DND-41 (cell line): ENCODE measurements around the gene PLD3.
"Not testable (repeated sequence)": the region's sequence is repeated elsewhere in the genome, so short reads cannot be mapped to it uniquely, and the experiment has no call there.

Experiments
- ATAC-seq: fragments of 200-7000 bp; cut with Tn5 transposase; 3 replicates; pipeline ENCODE4 v1.9.1; 2021; ENCODE audit warnings: low read depth; ENCODE audit not compliant: insufficient read depth
- DNase-seq: peaks from one replicate; pipeline ENCODE4 v3.0.0-alpha.2; 2020
- H2AFZ ChIP-seq: 2 replicates; pipeline ENCODE4 v1.6.0; 2012; ENCODE audit warnings: low read depth, low read length
- H3K27ac ChIP-seq: 2 replicates; pipeline ENCODE4 v1.5.1; 2012; ENCODE audit warnings: low read length, inconsistent platforms
- H3K27me3 ChIP-seq: fragments of 200-600 bp; sonication (generic); 2 replicates; pipeline ENCODE4 v1.6.0; 2012; ENCODE audit warnings: low read length, mild to moderate bottlenecking, inconsistent platforms; ENCODE audit not compliant: insufficient read depth, poor library complexity
- H3K36me3 ChIP-seq: 2 replicates; pipeline ENCODE4 v1.5.1; 2012; ENCODE audit warnings: low read length, inconsistent platforms; ENCODE audit not compliant: insufficient read depth
- H3K4me1 ChIP-seq: 2 replicates; pipeline ENCODE4 v1.5.1; 2012; ENCODE audit warnings: mild to moderate bottlenecking, low read length; ENCODE audit not compliant: insufficient read depth
- H3K4me2 ChIP-seq: 2 replicates; pipeline ENCODE4 v1.6.0; 2012; ENCODE audit warnings: mild to moderate bottlenecking, moderate library complexity, low read length, inconsistent platforms; ENCODE audit not compliant: insufficient read depth
- H3K4me3 ChIP-seq, 2 experiments: fragments of 200-600 bp in 1 of 2; shearing (Covaris generic) in 1 of 2; 2 replicates each; pipeline ENCODE4 v1.5.1; 2012 to 2016; ENCODE audit warnings: inconsistent platforms in 2 of 2, low read length in 2 of 2, mild to moderate bottlenecking in 2 of 2, low read depth in 1 of 2, moderate library complexity in 1 of 2
- H3K79me2 ChIP-seq: 2 replicates; pipeline ENCODE4 v1.6.0; 2012; ENCODE audit warnings: low read length, inconsistent platforms; ENCODE audit not compliant: insufficient read depth
- H3K9ac ChIP-seq: 2 replicates; pipeline ENCODE4 v1.6.0; 2012; ENCODE audit warnings: low read depth, mild to moderate bottlenecking, inconsistent platforms, low read length, moderate library complexity
- H3K9me3 ChIP-seq: 2 replicates; pipeline ENCODE4 v1.5.1; 2012; ENCODE audit warnings: low read length, moderate library complexity, mild to moderate bottlenecking, inconsistent platforms; ENCODE audit not compliant: insufficient read depth, severe bottlenecking
- H4K20me1 ChIP-seq: 2 replicates; pipeline ENCODE4 v1.6.0; 2012; ENCODE audit warnings: low read length; ENCODE audit not compliant: insufficient read depth
- CTCF ChIP-seq: IDR thresholded peaks from 2 replicates; pipeline ENCODE4 v1.5.1; 2012; ENCODE audit warnings: borderline replicate concordance, low read length, moderate library complexity, mild to moderate bottlenecking; ENCODE audit not compliant: poor library complexity, severe bottlenecking; ENCODE audit errors: extremely low read depth
- EZH2 ChIP-seq: IDR thresholded peaks from 3 replicates; pipeline ENCODE4 v1.6.1; 2012; ENCODE audit warnings: borderline replicate concordance, low read depth, mild to moderate bottlenecking, moderate library complexity, low read length, inconsistent platforms; ENCODE audit not compliant: severe bottlenecking

PLD3 gene

GRCh38 chr19:40369797-40370196 lies 21.3 kb downstream of the PLD3 start:
- Histone ChIP-seq H3K79me2 (no peaks in the 10 kb centered on the region), H3K4me2 (no peak overlapping the region), H3K9me3 (no peaks in the 10 kb centered on the region), H2AFZ (no peak overlapping the region), H3K9ac (no peak overlapping the region), H3K36me3 (peaks cover 25% of the 10 kb centered on the region), H3K4me1 (no peaks in the 10 kb centered on the region), H3K27me3 (no peaks in the 10 kb centered on the region), H3K4me3 (no peak overlapping the region), H4K20me1 (no peaks in the 10 kb centered on the region), H3K27ac (no peak overlapping the region)
- no peak for DNase-seq
- ATAC-seq, result no peak
- TF ChIP-seq CTCF (no peak), EZH2 (no peak)

- H3K36me3 ChIP-seq, result peaks cover 25% of the 10 kb centered on the region
- H3K4me2 ChIP-seq, H3K9me3 ChIP-seq, H3K27ac ChIP-seq, DNase-seq, H3K9ac ChIP-seq, H2AFZ ChIP-seq, H3K79me2 ChIP-seq, ATAC-seq, H3K27me3 ChIP-seq, H4K20me1 ChIP-seq, H3K4me1 ChIP-seq, H3K4me3 ChIP-seq: not testable (repeated sequence)
These were observed 21.8 kb downstream of the PLD3 start for GRCh38 chr19:40370253-40370652.

- H2AFZ ChIP-seq, result no peak overlapping the region
- H3K27ac ChIP-seq, result no peak overlapping the region
- DNase-seq, result no peak
- H4K20me1 ChIP-seq, result no peaks in the 10 kb centered on the region
- no peaks in the 10 kb centered on the region for H3K9me3 ChIP-seq
- H3K36me3 ChIP-seq, result peaks cover 25% of the 10 kb centered on the region
- H3K4me1 ChIP-seq, result no peaks in the 10 kb centered on the region
- no peaks in the 10 kb centered on the region for H3K27me3 ChIP-seq
- H3K79me2 ChIP-seq, result no peaks in the 10 kb centered on the region
- H3K4me3 ChIP-seq, result no peak overlapping the region
- H3K4me2 ChIP-seq, result no peak overlapping the region
- no peak for TF ChIP-seq EZH2
- TF ChIP-seq CTCF, result no peak
- no peak overlapping the region for H3K9ac ChIP-seq
- no peak for ATAC-seq
These were observed 22.7 kb downstream of the PLD3 start for GRCh38 chr19:40370997-40371801.

- no peak overlapping the region for H3K9ac ChIP-seq
- no peaks in the 10 kb centered on the region for H3K27me3 ChIP-seq
- H3K4me1 ChIP-seq, result no peaks in the 10 kb centered on the region
- ATAC-seq, result no peak
- no peak overlapping the region for H3K27ac ChIP-seq
- H2AFZ ChIP-seq, result no peak overlapping the region
- H3K79me2 ChIP-seq, result no peaks in the 10 kb centered on the region
- H3K4me3 ChIP-seq, result no peak overlapping the region
- DNase-seq, result no peak
- no peaks in the 10 kb centered on the region for H4K20me1 ChIP-seq
- peaks cover 22% of the 10 kb centered on the region for H3K36me3 ChIP-seq
- H3K9me3 ChIP-seq, result no peaks in the 10 kb centered on the region
- H3K4me2 ChIP-seq, result no peak overlapping the region
- TF ChIP-seq CTCF, result no peak
- no peak for TF ChIP-seq EZH2
These were observed 23.3 kb downstream of the PLD3 start for GRCh38 chr19:40371802-40372122.
